Measurements from ENCODE around the gene TANGO2.

- TF ChIP-seq, protein P1, sequence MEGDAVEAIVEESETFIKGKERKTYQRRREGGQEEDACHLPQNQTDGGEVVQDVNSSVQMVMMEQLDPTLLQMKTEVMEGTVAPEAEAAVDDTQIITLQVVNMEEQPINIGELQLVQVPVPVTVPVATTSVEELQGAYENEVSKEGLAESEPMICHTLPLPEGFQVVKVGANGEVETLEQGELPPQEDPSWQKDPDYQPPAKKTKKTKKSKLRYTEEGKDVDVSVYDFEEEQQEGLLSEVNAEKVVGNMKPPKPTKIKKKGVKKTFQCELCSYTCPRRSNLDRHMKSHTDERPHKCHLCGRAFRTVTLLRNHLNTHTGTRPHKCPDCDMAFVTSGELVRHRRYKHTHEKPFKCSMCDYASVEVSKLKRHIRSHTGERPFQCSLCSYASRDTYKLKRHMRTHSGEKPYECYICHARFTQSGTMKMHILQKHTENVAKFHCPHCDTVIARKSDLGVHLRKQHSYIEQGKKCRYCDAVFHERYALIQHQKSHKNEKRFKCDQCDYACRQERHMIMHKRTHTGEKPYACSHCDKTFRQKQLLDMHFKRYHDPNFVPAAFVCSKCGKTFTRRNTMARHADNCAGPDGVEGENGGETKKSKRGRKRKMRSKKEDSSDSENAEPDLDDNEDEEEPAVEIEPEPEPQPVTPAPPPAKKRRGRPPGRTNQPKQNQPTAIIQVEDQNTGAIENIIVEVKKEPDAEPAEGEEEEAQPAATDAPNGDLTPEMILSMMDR (IDR thresholded peaks at IDR 0.05), result no peak
- TF ChIP-seq POLR2A (IDR thresholded peaks at IDR 0.05), result no peak
- no peak for TF ChIP-seq EP300 (IDR thresholded peaks at IDR 0.05)
These were observed 11.6 kb downstream of the TANGO2 start for GRCh38 chr22:20032407-20032991.
